Stimulated activated CD4-positive, alpha-beta T cell treated with anti-CD3 and anti-CD28 coated beads, Interleukin-12 subunit alpha, Interleukin-12 subunit beta, amount 100 ng/mL, for 48 hours (primary cell): ENCODE results near the gene ECEL1.

Experiments used
- DNase-seq, 3 donors: peaks; one replicate each; pipeline ENCODE4 v3.0.0-alpha.2; 2020; ENCODE audit warnings: low read depth in 2 of 3, low spot score in 1 of 3

ECEL1 gene

DNA sequence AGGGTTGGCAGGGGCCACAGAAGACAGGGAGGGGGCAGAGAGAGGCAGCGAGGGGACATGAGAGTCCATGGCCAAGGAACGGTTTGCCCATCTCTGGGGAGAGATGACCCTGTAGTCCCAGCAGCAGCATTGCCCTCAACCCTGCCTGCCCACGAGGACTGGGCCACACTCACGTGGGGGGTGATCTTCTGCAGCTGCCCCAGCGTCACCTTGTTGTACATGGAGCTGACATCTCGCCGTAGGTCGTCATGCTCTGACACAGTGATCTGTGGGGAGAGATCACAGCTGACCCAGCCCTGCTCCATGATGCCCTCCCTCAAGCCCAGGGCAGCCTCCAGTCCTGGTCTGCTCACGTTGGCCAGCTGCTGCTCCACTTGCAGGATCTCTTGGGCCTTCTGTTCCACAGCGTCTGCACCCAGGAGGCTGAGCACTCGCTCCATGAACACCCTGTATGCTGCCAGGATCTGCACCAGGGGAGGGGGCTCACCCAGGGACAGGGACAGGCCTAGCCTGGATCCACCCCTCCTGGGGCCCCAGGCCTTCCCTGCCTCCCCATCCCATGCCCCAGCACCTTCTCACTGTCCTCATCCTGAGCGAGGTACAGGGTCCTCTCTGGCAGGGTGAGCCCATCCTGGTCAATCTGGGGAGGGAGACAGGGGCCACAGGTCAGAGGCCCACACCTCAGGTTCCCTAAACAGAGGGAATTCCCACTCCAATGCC lies 2.8 kb downstream of the ECEL1 start:
- DNase-seq = no peak

DNA sequence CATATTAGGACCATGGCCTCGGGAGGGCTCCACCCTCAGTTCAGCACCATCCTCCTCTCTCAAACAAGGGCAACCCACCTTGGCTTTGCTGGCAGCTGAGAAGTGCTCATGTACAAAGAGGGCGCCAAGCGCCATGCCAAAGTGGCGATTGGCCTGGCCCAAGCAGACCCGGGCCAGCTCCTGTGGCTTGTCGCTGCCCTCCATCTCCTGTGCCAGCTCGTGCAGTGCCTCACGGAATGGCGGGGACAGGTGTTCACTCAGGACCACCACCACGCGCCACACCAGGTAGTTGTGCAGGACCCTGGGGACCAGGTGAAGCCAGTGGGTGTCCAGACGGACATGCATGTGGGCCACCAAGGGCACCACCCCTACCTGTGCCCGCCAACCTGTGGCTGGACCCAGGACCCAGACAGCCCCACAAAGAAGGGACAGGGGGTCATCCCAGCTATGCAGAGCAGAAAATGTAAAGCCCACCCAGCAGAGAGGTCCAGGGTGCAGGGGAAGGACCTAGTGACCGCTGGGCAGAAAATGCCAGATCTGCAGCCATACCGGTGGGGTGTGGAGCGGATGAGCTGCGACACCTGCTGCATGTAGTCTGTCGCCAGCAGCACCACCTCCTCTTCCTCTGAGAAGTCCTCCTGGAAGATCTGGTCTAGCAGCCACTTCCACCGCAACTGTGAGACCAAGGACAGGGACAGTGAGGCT lies 3.6 kb downstream of the ECEL1 start:
- no peak for DNase-seq

DNA sequence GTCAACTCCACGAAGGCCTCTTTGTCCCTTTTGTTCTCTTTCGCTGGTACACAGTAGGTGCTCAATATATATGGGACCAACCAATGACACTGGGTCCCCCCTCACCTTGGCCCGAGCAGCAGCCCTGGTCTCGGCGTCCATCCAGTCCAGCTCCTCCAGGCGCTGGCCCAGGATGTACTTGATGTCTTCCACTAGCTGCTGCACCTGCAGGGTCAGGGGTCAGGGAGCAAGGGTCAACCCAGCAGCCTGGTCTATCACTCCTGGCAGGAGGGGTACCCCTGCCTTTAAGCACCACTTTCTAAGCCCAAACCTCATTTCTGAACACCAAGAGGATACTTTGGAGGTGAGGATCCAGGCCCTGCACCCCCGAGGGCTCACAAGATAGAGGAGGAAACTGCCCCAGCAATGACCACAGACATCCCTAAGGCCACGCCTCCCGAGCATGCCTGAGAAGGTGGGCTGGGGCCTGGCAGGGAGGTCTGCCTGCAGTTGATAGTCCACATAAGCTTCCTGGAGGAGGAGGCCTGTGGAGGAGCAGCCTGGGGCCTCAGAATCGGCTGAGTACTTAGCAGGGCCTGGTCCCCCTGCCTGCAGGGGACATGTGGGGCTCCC lies 4.2 kb downstream of the ECEL1 start:
- no peak for DNase-seq

DNA sequence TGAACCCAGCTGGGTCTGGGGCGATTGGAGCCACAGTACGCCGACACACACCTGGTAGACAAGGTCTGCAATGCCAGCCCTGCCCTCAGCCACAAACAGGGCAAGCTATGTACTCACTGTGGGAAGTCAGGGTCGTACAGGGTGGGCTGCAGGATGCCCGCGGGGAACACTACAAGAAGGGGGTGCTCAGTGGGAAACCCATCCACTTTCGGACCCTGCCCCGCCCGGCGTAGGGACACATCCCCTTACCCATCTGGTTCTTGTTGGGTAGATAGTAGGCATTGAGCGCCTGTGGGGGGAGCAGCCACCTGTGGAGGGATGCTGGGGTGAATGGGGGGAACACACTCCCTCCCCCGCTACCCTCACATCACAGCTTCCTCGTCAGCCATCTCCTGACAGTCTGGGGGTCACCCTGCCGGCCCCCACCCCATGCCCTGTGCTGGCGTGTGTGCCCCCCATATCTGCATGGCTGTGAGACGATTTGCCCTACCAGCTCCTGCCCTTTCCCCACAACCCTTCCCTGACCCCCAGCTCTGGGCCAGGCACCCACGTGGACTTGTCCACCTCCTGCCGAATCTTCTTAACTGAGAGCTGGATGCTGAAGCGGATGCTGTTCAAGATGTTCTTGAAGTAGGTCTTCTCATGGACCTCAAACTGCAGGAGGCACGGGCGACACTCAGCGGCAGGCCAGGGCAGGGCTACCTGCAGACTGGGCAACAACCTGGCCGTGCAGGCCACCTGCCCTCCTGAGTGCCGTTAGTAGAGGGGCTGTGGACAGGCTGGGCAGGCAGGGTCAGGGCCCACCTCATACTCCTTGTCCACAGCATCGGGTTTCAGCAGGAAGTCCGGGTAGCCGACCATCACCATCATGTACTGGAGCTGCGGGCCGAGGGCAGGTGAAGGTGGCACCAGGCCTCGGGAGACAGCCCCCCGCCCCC lies 5.1 kb downstream of the ECEL1 start:
- DNase-seq = no peak

DNA sequence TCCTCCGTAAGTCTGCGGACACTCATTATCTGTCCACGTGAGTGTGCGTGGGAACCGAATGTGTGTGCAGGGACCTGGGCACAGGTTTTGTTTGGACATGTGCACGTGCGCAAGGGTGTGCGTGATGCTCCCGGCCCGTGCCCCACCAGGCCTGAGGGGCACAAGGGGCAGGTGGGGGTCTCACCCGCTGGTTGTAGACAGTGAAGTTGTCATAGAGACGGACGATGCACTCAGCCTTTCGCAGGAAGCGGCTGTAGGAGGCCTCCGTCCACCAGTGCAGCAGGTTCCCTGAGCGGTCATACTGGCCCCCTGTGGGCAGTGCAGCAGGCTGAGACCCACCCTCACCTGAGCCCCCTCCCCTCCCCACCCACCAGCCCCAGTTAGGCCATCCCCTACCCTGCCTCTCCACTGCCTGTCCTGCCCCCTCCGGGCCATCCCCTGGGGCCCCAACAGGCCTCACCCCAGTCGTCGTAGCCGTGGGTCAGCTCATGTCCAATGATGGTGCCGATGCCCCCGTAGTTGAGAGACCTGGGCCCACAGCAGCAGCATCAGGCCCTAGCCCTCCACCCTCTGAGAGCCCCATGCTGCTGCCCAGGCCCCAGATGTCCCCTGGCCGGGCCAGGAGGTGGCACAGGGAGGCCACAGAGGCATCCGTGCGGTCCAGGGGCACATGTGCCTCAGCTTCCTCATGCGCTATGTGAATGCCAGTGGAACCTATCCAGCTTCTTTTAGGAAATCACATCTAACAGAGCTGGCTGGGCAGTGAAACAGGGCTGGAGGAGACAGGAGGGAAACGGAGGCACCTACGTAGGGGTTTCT lies 6.1 kb downstream of the ECEL1 start:
- DNase-seq = no peak

DNA sequence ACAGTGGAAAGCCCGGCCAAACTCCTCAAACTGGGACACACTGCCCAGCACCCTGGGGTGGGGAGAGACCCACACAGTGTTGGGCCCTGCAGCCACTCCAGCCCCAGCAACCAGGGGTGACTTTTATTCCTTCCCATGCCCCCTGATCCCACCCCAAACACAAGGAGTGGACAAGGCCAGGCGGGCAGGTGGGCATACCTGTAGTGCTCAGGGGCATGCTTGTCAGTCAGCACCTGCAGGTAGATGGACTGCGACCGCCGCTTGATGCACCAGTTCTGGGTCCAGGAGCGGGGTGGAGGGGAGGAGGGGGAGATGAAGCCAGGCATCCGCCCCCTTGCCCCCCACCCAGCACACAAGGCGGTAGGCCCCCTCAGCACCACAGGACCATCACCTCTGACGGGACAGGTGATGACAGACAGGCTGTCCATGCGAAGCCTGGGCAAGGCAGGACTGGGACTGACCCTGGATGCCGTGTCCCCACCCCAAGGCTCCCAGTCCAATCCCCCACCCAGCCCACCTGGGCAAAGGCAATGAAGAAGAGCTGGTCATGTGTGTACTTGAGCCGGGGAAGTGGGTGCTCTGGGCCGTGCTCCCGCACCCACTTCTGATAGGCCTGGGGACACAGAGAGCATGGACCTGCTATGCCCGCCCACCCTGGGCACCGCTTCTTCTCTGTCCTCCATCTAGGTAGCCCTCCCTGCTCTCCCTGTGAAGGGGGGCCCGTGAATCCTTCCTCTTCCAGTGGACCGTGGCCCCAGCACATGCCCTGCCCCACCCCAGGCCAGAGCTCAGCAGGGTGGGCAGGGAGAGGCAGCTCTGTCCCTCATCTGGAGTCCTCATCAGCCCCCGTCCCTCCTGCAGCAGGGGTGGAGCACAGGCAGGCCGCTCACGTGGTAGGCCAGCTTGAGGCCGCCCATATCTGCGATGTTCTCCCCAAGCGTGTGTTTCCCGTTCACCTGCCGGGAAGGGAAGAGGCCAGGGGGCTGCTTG lies 7.1 kb downstream of the ECEL1 start:
- no peak for DNase-seq

DNA sequence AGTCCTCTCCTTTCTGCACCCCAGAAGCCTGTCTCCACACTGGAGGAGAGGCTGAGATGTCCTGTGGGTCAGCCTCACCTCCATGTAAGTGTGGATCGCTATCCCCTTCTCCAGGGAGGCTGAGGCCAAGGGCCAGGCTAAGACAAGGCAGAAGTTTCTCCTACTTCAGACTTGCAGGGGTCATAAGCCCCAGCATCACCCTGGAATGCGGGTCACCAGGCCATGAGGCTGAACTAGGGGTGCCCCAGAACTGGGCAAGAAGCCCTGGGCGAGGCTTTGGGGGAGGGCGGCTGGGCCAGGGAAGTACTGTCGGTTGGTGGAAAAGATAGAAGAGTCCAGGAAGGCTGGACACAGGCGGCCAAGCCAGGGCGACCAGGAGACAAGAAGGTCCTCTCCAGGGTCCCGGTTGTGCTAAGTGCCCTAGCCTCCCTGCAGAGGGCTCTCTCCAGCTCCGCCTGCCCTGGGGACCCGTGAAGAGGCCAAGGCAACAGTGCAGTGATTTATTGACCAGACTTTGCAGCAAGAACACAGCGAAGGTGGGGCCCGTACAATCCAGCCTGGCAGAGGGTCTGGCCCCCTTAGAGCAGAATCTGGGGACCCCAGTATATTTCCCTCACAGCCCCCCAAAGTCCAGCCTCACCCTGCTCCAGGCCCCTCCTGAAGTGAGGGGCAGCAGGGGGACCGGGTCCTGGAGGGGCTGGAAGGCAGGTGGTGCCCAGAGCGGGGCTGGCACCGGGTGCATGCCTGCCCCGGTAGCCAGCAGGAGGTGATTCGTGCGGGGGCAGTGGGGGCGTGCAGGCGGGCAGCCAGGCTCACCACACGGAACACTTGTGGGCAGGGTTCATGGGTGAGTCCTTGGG lies 8.1 kb downstream of the ECEL1 start:
- DNase-seq = no peak

DNA sequence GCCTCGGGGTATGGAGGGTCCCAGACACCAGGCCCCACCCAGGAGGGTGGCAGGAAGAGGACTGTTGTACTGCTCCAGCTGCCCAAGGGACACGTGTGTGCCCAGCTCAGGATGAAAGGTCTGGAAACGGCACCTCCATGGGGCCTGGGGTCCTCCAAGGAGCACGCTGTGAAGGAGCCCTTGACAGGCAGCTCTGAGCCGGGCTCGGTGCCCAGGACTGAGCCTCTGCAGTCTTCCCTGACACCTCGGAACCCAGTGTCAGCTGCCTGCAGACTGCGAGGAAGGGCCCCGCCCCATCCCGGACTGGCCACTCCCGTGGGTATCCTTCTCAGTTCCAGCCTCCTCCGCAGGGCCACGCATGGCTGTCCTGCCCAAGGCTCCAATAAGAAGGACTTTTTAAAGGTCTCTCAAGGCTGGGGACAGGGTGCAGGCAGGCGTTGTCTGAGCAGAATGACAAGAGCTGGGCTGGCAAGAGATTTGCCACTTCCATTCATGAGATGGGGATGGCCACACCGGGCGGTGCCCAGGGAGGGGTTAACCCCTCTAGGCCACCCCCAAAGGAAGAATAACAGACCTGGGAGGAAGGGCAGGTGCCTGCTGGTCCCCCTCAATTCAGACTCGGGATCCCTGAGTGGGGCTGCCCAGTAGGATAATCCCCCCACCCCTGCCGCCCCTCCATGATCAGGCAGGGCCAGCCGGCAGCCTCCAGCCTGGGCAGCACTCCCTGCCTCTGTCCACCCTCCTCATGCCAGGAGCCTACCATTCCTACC lies 8.9 kb downstream of the ECEL1 start:
- DNase-seq = no peak

DNA sequence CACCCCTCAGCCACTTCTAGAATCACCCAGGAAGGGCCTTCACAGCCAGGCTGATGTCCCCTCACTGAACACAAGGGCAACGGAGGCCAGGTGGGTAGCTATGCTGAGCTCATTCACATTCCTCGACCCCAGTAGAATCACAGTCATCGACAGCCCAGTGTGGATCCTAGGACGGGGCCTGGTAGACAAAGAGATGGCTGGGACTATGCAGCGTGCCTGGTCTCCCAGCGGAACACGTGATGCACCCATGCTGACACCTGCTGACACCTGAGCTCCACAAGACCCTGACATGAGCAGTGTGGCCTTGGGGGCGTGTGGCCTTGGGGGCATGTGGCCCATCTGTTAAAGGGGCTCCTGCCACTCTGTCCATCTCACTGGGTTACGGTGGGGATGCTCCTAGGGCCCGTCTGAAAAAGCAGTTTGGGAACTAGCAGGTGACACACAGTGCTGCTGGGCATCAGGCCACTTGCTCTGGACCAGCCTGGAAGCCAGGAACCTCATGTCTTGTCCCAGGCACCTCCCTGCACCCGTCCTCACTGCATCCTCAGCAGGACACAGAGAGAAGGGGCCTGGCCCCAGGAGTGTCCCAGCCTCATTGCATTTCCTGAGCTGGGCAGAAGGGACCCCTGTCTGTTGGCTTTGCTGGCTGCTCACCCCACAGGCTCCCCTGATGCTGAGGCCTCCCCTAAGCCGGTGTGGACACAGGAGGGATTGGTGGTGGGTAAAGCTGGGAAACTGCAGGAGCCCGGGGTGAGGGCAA lies 9.7 kb downstream of the ECEL1 start:
- DNase-seq = no peak

DNA sequence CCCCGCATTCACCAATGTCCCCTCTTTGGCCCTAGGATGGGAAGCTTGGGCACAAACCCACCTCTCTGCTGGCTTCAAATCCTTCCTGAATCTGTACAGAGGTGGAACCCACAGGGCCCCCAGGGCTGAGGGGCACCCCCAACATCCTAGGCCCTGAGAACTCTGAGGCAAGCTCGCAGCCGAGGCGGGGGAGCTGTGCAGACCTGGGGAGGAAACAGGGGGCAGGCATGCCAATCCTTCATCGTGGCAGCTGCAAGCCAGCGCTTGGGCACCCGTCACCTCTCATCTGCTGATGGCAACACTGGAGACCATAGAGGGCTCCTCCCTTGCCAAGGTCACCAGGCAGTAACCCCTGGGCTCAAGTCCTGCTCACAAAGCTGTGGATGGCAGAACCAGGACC lies 10.8 kb downstream of the ECEL1 start:
- DNase-seq = no peak

DNA sequence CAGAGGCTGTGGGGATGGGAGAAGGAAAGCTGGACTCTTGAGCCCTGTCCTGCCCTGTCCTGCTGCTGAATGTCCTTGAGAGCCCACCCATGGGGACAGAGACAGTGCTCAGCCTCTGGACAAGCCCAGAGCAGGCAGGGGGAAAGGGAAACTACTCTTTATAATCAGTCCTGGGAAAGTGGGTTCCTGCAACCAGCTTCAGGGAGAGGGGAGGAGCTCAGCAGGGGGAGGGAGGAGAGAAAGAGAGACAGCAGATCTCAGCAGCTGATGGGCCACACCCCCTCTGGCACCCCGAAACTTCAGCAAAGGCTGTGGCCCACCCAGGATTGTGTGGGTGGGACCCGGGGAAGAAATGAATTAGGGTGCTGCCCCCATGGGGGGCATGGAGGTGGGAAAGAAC lies 11.6 kb downstream of the ECEL1 start:
- DNase-seq = no peak

DNA sequence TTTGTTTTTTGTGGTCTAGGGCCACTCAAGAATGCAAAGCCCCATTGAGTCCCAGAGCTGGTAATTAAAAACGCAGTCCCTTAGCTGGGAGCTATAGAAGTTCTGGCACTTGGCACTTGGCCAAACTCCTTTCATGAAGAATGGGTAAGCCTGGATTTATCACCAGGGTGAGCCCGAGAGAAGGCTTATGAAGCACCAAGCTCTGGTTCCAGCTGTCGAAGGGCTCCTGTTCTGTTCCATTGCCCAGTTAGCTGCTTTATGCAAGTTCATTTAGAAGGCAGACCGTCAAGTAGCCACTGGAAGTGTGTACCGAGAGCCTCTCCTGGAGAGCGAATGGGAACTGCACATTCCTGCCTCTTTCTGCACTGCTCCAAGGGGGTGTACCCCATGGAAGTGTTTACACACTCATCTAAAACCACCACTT lies 14.2 kb downstream of the ECEL1 start:
- no peak for DNase-seq

DNA sequence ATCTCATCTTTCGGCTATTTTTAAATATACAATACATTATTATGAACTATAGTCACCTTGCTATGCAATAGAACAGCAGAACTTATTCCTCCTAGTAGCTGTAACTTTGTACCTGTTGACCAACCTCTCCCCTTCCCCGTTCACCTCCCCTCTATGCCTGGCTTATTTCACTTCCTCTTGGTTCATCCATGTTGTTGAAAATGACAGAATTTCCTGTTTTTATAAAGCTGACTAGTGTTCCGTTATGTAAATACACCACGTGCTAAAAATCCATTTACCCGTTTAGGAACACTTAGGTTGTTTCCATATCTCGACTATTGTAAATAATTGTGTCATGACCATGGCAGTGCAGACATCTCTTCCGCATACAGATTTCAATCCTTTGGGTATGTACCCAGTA lies 21.4 kb downstream of the ECEL1 start:
- DNase-seq = no peak

DNA sequence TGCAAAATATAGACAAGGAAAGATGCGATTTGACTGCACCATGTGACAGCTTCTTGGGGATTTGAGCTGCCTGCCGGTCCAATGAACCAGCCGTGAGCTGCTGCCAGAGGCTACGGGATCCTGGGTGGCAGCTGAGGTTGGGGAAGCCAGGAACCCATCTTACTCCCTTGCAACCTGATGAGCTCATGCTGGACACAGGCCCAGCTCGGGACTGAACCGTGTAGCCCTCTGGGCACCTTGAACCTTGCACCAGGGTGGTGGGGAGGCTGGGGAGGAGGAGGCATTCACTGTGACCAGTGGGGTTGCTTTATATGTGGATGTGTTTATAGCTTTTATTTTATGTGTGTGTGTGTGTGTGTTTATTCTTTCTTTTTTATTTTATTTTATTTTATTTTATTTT lies 22.6 kb downstream of the ECEL1 start:
- DNase-seq = no peak

DNA sequence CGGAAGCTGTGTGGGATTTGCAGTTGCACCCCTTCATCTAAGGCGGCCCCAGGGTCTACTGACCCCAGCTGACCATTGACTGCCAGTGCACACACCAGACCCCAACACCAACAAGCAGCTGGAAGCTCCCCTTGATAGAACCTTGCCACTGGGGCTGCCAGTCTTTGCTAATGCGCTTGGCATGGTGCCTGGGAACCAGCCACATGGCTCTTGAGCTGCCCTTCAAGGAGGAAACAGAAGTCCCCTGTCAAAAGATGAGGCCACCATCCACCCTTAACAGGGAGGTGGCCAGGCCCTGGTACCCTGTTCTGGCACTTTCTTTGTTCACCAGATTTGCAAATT lies 23.1 kb downstream of the ECEL1 start:
- no peak for DNase-seq

DNA sequence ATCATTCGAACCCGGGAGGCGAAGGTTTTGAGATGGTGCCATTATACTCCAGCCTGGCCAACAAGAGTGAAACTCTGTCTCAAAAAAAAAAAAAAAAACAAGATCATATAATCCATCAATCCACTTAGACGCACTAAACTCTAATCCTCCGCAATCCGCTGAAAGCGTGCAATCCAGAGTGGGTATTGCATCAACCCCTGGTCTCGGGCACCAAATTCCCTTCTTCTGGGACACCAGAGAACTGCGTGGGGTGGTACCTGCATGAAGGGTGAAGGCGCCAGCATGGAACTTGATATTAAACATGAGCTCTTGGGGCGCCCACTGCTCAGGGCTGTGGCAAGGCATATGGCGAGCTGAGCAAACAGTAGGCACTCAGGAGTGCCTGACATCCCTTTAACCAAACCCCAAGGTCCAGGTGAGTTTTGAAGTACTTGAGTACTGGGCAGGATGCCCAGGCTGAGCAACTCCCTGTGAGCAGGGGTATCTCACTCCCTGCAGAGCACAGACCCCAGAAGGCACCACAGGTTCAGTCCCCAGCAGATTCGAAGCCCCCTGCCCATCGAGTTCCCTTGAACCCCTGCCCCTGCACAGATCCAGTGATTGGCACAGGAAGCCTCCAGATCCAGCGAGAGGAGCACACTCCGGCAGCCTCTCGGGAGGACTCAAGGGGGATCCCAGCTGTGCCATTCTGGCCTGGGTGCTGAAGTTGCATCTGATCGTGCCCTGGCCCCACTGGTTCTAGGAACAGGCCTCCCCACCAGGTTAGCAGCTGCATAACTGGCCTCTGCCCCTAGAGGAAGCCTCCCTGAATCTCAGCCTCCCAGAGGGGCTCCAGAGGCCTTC lies 23.7 kb downstream of the ECEL1 start:
- no peak for DNase-seq
